A673 (cell line): ENCODE data around the gene CSTPP1.

ENCODE experiments used
- CTCF ChIP-seq: fragments of 300-800, 200-600 bp; sonication (generic); conservative IDR thresholded peaks from 2 replicates; pipeline ENCODE4 v1.5.1; 2017; ENCODE audit warnings: low read depth, mild to moderate bottlenecking, antibody characterized with exemption, low read length, moderate library complexity, mixed read lengths
- EZH2 ChIP-seq: fragments of 200-600 bp; sonication (generic); IDR thresholded peaks from 2 replicates; pipeline ENCODE4 v1.6.1; 2017; ENCODE audit warnings: borderline replicate concordance, low read depth, mild to moderate bottlenecking, mixed read lengths, antibody characterized with exemption, low read length; ENCODE audit not compliant: poor library complexity, severe bottlenecking

DNA sequence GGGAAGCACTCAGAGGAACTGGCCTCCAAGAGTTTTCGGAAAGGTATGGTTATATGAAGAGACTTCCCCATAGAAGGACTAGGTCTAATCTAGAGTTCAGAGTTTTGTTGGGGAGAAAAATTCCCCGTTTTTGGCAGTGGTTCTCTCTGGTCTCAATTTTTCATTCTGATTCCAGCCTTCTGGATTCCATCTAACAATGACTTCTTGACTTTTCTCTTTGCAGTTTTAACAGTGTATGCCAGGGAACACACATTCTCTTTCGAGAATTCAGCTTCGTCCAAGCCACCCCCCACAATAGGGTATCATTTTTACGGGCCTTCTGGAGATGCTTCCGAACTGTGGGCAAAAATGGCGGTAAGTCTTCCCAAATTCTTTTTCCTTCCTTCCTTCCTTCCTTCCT lies 115.6 kb downstream of the CSTPP1 start:
- no peak for TF ChIP-seq CTCF
- no peak for TF ChIP-seq EZH2
